B cell (primary cell): ENCODE results near the gene SLC24A3. TPM values are rescaled to one million over a fixed set of nuclear protein-coding genes. Genes with fewer than 3 reads are reported as not detected.

Experiments used
- ATAC-seq: fragments of 200-7000 bp; cut with Tn5 transposase; one replicate; pipeline ENCODE4 v1.10.0; 2021; ENCODE audit warnings: low read depth, mild to moderate bottlenecking, moderate number of reproducible peaks, moderate library complexity
- CTCF ChIA-PET: fragments of 350-600 bp; sonication (Branson Sonifier 250); formaldehyde crosslinking; loops from one replicate; lab custom pipeline; 2021; ENCODE audit warnings: antibody characterized with exemption, inconsistent platforms; lab: Charles Lee
- POLR2A ChIA-PET: fragments of 350-600 bp; sonication (Branson Sonifier 250); formaldehyde crosslinking; loops from one replicate; lab custom pipeline; 2021; ENCODE audit warnings: antibody characterized with exemption; lab: Charles Lee
- DNase-seq: peaks from one replicate; pipeline ENCODE4 v3.0.0; 2013
- H2AFZ ChIP-seq: 2 replicates; pipeline ENCODE4 v1.6.1; 2012; ENCODE audit warnings: mild to moderate bottlenecking, low read depth, low read length; ENCODE audit not compliant: insufficient read depth, poor library complexity, severe bottlenecking
- H3K27ac ChIP-seq, 2 donors: 1 replicate in 1 of 2; 2 replicates in 1 of 2; pipeline ENCODE4 v1.5.1; 2012 to 2013; ENCODE audit warnings: low read length in 2 of 2, mild to moderate bottlenecking in 2 of 2, moderate library complexity in 1 of 2
- H3K27me3 ChIP-seq, 4 experiments: fragments of 200-600 bp in 1 of 4; sonication (generic) in 1 of 4; replicated peaks in 1 of 4; 1 replicate in 2 of 4; 2 replicates in 2 of 4; pipeline versions ENCODE4 v1.6.1 to v1.7.0; 2013 to 2016; ENCODE audit warnings: low read length in 3 of 4, mild to moderate bottlenecking in 2 of 4, mixed read lengths in 1 of 4, moderate library complexity in 1 of 4; ENCODE audit not compliant: insufficient read depth in 4 of 4, control insufficient read depth in 3 of 4; ENCODE audit errors: control extremely low read depth in 1 of 4
- H3K36me3 ChIP-seq, 2 experiments: replicated peaks in 1 of 2; 1 replicate in 1 of 2; 2 replicates in 1 of 2; pipeline versions ENCODE4 v1.6.1 to v1.7.1; 2013; ENCODE audit warnings: low read length in 1 of 2; ENCODE audit not compliant: insufficient read depth in 2 of 2, control insufficient read depth in 1 of 2; ENCODE audit errors: control extremely low read depth in 1 of 2, extremely low read depth in 1 of 2
- H3K4me1 ChIP-seq, 2 donors: fragments of 200-600 bp in 1 of 2; sonication (generic) in 1 of 2; 1 replicate in 1 of 2; 2 replicates in 1 of 2; pipeline versions ENCODE4 v1.5.1 to v1.6.1; 2013 to 2017; ENCODE audit warnings: low read length in 2 of 2; ENCODE audit not compliant: control insufficient read depth in 2 of 2, insufficient read depth in 2 of 2
- H3K4me2 ChIP-seq: replicated peaks from 2 replicates; pipeline ENCODE3; 2012; ENCODE audit warnings: mild to moderate bottlenecking, low read depth, low read length; ENCODE audit not compliant: poor library complexity, severe bottlenecking
- H3K4me3 ChIP-seq, 5 experiments: fragments of 200-600 bp in 1 of 5; sonication (generic) in 1 of 5; 1 replicate in 3 of 5; 2 replicates in 2 of 5; pipeline versions ENCODE4 v1.5.1 to v1.7.0; 2011 to 2016; ENCODE audit warnings: low read length in 4 of 5, mild to moderate bottlenecking in 4 of 5, low read depth in 2 of 5, control low read depth in 1 of 5, moderate library complexity in 1 of 5; ENCODE audit not compliant: insufficient read depth in 1 of 5; ENCODE audit errors: control extremely low read depth in 1 of 5, extremely low read depth in 1 of 5
- H3K79me2 ChIP-seq: fragments of 200-600 bp; sonication (generic); one replicate; pipeline ENCODE4 v1.6.0; 2016; ENCODE audit warnings: low read length; ENCODE audit not compliant: control insufficient read depth, insufficient read depth
- H3K9ac ChIP-seq: fragments of 200-600 bp; sonication (generic); 2 replicates; pipeline ENCODE4 v1.6.1; 2017; ENCODE audit warnings: mild to moderate bottlenecking, low read length, moderate library complexity
- H3K9me3 ChIP-seq, 3 donors: one replicate each; pipeline versions ENCODE4 v1.6.1 to v1.7.1; 2013; ENCODE audit warnings: low read length in 2 of 3; ENCODE audit not compliant: control insufficient read depth in 2 of 3, insufficient read depth in 1 of 3; ENCODE audit errors: control extremely low read depth in 1 of 3
- H4K20me1 ChIP-seq: 2 replicates; pipeline ENCODE4 v1.6.0; 2012; ENCODE audit warnings: mild to moderate bottlenecking, low read length; ENCODE audit not compliant: insufficient read depth, control insufficient read depth, poor library complexity, severe bottlenecking
- H3K27ac Mint-ChIP-seq: one replicate; pipeline ENCODE4 v1.8.0; 2021; ENCODE audit warnings: mixed read lengths
- H3K27me3 Mint-ChIP-seq: one replicate; pipeline ENCODE4 v1.8.0; 2021; ENCODE audit warnings: mixed read lengths
- H3K4me1 Mint-ChIP-seq: one replicate; pipeline ENCODE4 v1.8.0; 2021; ENCODE audit warnings: mixed read lengths
- H3K4me3 Mint-ChIP-seq: one replicate; pipeline ENCODE4 v1.8.0; 2021; ENCODE audit warnings: mixed read lengths
- H3K9me3 Mint-ChIP-seq: one replicate; pipeline ENCODE4 v1.8.0; 2022; ENCODE audit warnings: mixed read lengths; ENCODE audit not compliant: insufficient read depth
- CTCF ChIP-seq: fragments of 200-600 bp; IDR thresholded peaks from one replicate; pipeline ENCODE4 v1.8.0; 2022; ENCODE audit warnings: antibody characterized with exemption, mild to moderate bottlenecking
- EZH2 ChIP-seq: IDR thresholded peaks from 2 replicates; pipeline ENCODE4 v1.6.1; 2012; ENCODE audit warnings: borderline replicate concordance, low read depth, mild to moderate bottlenecking, moderate library complexity, low read length; ENCODE audit not compliant: insufficient read depth, poor library complexity, severe bottlenecking
- WGBS: methylation state at CpG from one replicate; pipeline ENCODE4 v1.1.5; 2013; ENCODE audit warnings: missing lambda C conversion rate; ENCODE audit not compliant: insufficient coverage; 5-methylcytosine and 5-hydroxymethylcytosine counted together
- intact Hi-C: fragments of 100-400 bp; cut with micrococcal nuclease; formaldehyde crosslinking; loops from one replicate; pipeline ENCODE4 v1.10.0; 2022
- polyA plus RNA-seq: library from polyadenylated mRNA; depleted of rRNA; stranded (reverse); fragments of >200 nt; gene quantifications from 2 replicates; pipeline ENCODE4 v1.2.3, GENCODE V29; 2012
- total RNA-seq, 2 donors: library from RNA; stranded (reverse); fragments of 120-200 nt in 1 of 2; gene quantifications; 1 replicate in 1 of 2; 2 replicates in 1 of 2; pipeline versions ENCODE4 v1.2.3 to v1.2.4, GENCODE V29; 2013 to 2022

The SLC24A3 gene
- total and polyA plus RNA-seq, 2 donors (not counting 1 experiment from before 2014, with no cell fraction given) = not detected

GRCh38 chr20:19301843-19302242, 89.4 kb downstream of the SLC24A3 start:
- WGBS = 100% methylated on average over 1 of the region's 2 CpGs
- CTCF ChIA-PET = no interaction called here
- ATAC-seq = no peak

GRCh38 chr20:19302714-19303113, 90.3 kb downstream of the SLC24A3 start:
- no peak overlapping the region for H3K27ac ChIP-seq
- H3K4me3 ChIP-seq = no peak overlapping the region
- H3K4me1 ChIP-seq = no peaks in the 10 kb centered on the region
- no peak overlapping the region for H2AFZ ChIP-seq
- H3K27me3 ChIP-seq = no peaks in the 10 kb centered on the region
- intact Hi-C loops = no loop called here
- H3K9me3 ChIP-seq = no peaks in the 10 kb centered on the region
- DNase-seq (no peak), ATAC-seq (no peak)
- Mint-ChIP-seq H3K4me1 (no peaks in the 10 kb centered on the region), H3K27ac (no peak overlapping the region), H3K27me3 (peaks cover 11% of the 10 kb centered on the region), H3K4me3 (no peak overlapping the region), H3K9me3 (peaks cover 3% of the 10 kb centered on the region)
- no peaks in the 10 kb centered on the region for H4K20me1 ChIP-seq
- ChIA-PET POLR2A (no interaction called here), CTCF (no interaction called here)
- no peak for TF ChIP-seq EZH2
- no peak for TF ChIP-seq CTCF
- H3K79me2 ChIP-seq = no peaks in the 10 kb centered on the region
- no peaks in the 10 kb centered on the region for H3K36me3 ChIP-seq
- H3K9ac ChIP-seq = no peak overlapping the region
- WGBS = no CpG with 5 or more reads among the region's 3 CpGs
- H3K4me2 ChIP-seq = no peak overlapping the region

More at GRCh38 chr20:19301843-19302242, 89.4 kb downstream of the SLC24A3 start:
- H4K20me1 ChIP-seq = no peaks in the 10 kb centered on the region
- POLR2A ChIA-PET = no interaction called here
- peaks cover 3% of the 10 kb centered on the region for H3K9me3 Mint-ChIP-seq
- no peak overlapping the region for H2AFZ ChIP-seq
- no peaks in the 10 kb centered on the region for H3K9me3 ChIP-seq
- no peaks in the 10 kb centered on the region for H3K79me2 ChIP-seq
- H3K4me2 ChIP-seq = no peak overlapping the region
- no peak overlapping the region for H3K4me3 ChIP-seq
- H3K4me1 ChIP-seq = no peaks in the 10 kb centered on the region
- H3K9ac ChIP-seq = no peak overlapping the region
- H3K4me1 Mint-ChIP-seq = no peaks in the 10 kb centered on the region
- H3K27ac Mint-ChIP-seq = no peak overlapping the region
- H3K27me3 ChIP-seq = no peaks in the 10 kb centered on the region
- TF ChIP-seq EZH2 (no peak), CTCF (no peak)
- no peak overlapping the region for H3K27ac ChIP-seq
- H3K4me3 Mint-ChIP-seq = no peak overlapping the region
- peaks cover 17% of the 10 kb centered on the region for H3K27me3 Mint-ChIP-seq
- no peak for DNase-seq
- no peaks in the 10 kb centered on the region for H3K36me3 ChIP-seq
- intact Hi-C loops = no loop called here
